GM13976 (cell line): ENCODE measurements around the gene TLX2.
A peak's percentile ranks its signal among the peaks of the same experiment; 100 is the strongest.

ENCODE experiments used
- DNase-seq: peaks from one replicate; pipeline ENCODE4 v3.0.0; 2012; ENCODE audit warnings: low spot score
- in situ Hi-C: fragments of 300-500 bp; cut with MboI; formaldehyde crosslinking; loops from one replicate; pipeline ENCODE4 v1.12.0; 2022; ENCODE audit warnings: low sequenced_read_pairs, mixed read lengths, inconsistent platforms; ENCODE audit not compliant: unreplicated experiment
- TF ChIP-seq, protein P1 (sequence below): IDR thresholded peaks from 2 replicates; pipeline ENCODE4 v1.5.1; 2012; ENCODE audit warnings: borderline replicate concordance, mild to moderate bottlenecking; ENCODE audit not compliant: insufficient read depth; ENCODE audit errors: extremely low read depth, missing control alignments, control extremely low read depth

Gene TLX2

DNA sequence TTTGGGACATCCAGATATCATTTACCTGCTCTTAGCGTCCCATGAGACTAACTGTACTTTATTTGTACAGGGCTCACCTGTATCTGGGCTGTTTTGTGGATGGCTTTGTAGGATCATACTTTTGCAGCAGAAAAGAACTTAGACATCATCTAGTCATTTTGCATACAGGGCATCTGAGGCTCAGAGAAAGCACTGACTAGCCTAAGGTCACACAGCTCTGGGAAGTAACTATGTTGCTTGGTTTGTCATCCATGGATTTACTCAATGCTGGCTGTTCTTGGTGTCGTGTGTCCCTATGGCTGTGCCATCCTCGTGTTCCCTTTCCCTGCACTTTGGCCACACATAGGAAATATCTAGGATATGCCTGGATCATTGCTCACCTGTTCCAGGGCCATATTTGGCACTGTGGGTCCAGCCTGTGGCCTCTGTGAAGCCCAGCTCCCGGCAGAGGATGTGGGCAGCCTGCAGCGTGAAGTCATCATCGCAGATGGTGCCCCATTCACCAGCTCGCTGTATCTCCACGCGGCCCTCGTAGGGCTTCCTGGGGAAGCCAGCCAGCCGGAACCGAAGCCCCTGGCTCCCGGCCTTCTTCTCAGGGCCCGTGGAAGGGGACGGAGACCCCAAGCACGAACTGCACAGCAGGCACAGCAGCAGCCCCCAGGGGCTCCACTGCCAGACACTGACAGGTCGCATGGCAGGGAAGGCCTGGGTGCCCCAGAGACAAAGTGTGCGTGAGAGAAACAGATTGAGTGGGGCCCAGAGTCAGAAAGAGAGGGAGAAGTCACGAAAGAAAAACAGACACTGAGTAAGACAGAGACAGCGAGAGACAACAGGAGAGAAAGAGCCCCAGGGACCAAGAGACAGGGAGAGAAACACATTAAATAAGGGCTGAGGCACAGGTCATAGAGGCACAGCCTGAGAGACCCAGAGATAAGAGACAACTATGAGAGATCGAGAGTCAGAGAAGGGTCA lies 38.0 kb downstream of the TLX2 start:
- in situ Hi-C loops: no loop called here
- DNase-seq: peak; percentile 52
- TF ChIP-seq, protein P1, sequence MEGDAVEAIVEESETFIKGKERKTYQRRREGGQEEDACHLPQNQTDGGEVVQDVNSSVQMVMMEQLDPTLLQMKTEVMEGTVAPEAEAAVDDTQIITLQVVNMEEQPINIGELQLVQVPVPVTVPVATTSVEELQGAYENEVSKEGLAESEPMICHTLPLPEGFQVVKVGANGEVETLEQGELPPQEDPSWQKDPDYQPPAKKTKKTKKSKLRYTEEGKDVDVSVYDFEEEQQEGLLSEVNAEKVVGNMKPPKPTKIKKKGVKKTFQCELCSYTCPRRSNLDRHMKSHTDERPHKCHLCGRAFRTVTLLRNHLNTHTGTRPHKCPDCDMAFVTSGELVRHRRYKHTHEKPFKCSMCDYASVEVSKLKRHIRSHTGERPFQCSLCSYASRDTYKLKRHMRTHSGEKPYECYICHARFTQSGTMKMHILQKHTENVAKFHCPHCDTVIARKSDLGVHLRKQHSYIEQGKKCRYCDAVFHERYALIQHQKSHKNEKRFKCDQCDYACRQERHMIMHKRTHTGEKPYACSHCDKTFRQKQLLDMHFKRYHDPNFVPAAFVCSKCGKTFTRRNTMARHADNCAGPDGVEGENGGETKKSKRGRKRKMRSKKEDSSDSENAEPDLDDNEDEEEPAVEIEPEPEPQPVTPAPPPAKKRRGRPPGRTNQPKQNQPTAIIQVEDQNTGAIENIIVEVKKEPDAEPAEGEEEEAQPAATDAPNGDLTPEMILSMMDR: no peak

DNA sequence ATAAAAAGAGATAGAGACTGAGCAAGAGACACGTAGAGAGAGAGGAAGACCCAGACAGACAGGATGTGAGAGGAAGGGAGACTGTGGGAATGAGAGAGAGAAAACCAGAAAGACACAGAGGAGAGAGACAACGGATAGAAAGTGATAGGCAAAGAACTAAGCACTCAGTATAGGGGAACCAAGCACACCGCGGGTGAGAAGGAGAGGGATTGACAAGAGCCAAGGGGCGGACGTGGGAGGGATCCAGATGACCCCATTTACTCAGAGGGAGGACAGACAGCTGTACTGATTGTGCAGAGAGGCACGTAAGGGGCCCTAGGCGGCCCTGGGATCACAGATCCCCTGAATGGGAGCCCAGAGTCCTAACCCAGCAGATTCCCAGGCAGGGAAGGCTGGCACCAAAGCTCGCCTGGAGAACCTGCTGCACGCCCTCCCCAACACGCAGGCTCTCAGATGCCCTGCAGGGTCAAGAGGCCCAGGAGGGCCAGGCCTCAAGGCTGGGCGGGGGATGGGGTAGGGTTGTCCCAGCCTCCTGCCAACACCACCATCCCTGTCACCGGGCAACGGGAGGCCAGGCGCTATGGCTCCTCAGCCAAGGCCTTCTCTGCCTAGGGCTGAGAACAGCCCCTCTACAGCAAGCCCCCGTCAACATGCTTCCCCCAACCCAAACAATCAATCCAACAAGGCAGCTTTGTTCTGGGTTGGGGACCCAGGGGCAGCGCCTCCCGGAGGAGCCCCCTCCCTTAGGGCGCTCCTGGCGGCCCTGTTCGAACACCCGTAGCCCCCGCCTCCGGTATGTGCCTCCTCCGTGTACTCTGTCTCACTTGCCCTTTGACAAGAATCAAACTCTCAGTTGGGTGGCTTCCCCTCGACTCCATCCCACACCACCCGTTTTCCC lies 38.9 kb downstream of the TLX2 start:
- TF ChIP-seq, protein P1: no peak
- in situ Hi-C loops: no loop called here
- DNase-seq: peak; percentile 76

DNA sequence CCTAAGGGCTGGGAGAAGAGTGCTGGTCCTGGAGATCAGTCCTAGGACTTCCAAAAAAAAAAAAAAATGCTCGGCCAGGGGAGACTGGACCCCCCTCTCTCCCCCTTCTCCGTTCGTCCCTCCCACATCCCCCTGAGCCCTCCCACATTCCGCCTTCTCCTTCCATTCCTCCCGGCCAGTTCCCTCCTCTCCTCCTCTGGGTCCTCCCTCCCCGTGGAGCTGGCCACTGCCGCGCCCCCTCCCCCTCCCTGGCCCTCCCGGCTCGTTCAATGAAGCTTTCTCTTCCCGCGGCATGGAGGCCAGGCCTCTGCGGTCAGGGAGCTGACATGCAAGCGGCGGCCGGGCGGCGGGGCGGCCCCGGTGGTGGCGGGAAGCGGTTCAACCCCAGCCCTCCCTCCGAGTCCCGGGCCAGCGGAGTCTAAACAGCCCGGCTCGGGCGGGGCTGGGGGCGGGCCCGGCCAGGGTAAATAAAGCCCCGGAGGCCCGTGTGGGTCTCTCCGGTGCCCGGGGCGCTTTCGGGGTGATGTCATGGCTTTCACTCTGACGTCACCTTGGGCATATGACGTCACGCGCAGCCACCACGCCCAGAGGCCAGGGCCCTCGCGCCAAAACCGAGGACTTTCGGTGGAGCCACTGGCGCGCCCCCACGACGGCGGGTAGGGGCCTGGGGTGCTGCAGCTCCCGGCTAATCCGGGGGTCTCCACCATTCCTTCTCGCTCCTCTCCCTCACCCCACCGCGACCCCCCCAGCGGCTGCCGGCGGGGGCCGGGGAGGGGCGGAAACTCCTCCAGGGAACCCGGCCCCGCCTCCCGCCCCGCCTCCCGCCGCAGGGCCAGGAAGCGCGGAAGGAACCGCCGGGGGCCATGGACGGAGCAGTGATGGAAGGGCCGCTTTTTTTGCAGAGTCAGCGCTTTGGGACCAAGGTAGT lies 39.9 kb downstream of the TLX2 start, which contains the start of the genes DOK1 and LOXL3:
DOK1 (plus strand) TSS at position 829 of the 928 bp plus-strand sequence; CDS start at position 864, 35 bp downstream.
LOXL3 (minus strand) TSS at position 51 of the 928 bp plus-strand sequence. CDS start 1,308 bp downstream, outside the sequence.
- DNase-seq: peak; percentile 93
- TF ChIP-seq, protein P1: no peak
- in situ Hi-C loops: no loop called here

DNA sequence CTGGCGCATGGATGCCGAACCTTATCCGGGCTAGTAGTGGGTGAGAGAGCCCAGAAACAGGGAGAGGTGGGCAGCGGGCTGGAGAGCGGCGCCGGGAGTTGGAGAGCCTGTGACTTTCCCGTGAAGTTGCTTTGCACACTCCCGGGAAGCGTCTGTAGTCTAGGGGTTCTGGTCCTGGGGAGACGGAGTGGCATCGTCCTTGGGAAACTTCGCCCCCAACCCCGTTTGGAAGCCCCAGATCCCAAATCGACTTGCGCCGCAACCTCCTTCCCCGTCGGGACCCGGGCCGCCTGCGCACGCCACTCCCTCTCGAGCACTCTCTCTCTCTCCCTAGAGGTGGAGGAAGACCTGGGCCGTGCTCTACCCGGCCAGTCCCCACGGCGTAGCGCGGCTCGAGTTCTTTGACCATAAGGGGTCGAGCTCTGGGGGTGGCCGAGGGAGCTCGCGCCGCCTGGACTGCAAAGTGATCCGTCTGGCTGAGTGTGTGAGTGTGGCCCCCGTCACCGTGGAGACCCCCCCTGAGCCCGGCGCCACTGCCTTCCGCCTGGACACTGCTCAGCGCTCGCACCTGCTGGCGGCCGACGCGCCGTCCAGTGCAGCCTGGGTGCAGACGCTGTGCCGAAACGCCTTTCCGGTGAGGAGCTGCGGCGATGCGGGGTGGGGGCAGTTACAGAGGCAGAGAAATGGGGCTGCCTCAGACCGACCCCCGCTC lies 40.7 kb downstream of the TLX2 start:
- DNase-seq: peak; percentile 73
- TF ChIP-seq, protein P1: no peak
- in situ Hi-C loops: no loop called here

DNA sequence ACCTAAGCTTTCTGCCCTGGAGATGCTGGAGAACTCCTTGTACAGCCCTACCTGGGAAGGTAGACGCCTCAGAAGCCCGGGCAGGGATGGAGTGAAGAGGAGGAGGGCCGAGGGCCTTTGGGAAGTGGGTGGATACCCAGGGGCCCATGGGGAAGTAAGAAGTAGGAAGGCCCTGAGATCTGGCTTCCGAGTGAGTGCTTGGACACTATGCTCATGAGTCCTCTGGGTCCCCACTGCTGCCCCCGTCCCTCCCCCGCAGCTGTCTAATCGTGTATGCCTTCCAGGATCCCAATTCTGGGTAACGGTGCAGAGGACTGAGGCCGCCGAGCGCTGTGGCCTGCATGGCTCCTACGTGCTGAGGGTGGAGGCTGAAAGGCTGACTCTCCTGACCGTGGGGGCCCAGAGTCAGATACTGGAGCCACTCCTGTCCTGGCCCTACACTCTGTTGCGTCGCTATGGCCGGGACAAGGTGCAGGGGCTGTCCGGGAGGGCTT lies 41.4 kb downstream of the TLX2 start:
- TF ChIP-seq, protein P1: no peak
- in situ Hi-C loops: no loop called here
- DNase-seq: no peak
